HG03039 (cell line): Measurements from ENCODE around the gene AGMO.

Experiments used
- ATAC-seq: cut with Tn5 transposase; IDR thresholded peaks from one replicate; pipeline ENCODE4 v1.9.1; 2021; ENCODE audit warnings: mild to moderate bottlenecking, moderate library complexity; ENCODE audit not compliant: unreplicated experiment

The AGMO gene

DNA sequence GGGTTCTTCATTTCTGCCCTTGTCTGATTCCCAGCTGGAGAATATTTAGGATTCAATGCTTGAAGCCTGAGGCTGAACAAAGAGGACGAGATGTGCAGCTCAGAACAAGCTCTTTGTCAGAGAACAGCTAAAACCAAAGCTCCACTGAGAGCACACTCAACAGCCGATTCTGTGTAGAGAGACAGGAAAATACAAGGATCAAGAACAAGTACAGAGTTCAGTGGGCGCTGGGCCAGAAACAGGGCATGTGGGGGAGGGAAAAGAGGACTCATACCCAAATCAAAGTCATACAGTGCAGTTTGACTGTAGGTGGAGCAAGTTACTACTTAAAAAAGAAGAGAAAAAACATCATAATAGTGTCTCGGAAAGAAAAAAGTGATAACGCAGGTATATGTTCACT is at the start of gene AGMO:
Gene AGMO (minus strand): TSS at position 181 of the 400 bp plus-strand sequence.
- ATAC-seq = no peak

GRCh38 chr7:15610503-15610902 is 48.7 kb upstream of the AGMO start:
- ATAC-seq = no peak

DNA sequence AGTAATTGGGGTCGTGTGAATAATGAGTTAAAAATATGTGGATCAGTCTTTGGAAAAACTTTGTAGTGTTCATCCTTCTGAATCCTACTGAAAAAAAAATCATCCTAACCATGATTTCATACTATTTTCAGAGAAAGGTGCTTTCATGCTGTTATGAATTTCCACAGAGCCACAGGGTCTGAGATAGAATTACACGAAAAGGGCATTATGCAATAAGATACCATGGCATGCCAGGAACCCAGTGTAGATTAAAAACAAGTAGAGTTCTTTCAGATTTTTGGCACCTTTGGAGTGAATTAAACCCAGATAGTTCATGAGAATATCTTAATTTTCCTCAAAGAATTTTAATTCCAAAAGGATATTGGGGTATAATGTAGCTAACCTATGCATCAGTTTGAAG is 47.5 kb upstream of the AGMO start:
- ATAC-seq = no peak

DNA sequence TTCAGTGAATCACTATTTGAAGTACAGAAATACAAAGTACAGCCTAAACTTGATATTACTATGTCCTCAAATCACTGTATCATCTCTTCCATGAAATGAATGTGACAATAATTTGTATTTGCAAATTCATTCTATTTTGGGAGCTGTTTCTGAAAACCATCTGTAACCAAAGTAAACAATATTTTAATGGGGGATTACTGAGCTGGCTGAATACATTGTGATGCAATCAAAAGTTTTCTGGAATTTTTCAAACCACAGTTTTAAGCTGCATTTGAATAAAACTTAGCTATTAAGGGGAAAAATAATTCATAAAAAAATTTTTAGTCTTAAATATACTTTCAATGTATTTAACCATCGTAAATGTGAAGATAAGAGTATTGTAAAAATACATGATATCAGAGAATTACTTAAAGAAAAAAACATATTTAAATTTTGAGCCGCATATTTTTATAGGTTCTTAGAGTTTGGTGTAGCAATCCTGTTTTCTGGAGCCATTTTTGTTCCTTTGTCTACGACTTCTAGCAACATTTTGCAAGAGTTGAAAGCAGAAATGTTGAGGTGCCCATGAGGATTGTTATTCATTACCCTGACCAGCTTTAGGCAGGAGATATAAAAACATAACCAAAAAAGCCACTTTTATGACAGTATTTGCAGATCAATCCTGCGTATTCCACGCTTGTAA is 45.9 kb upstream of the AGMO start:
- ATAC-seq = no peak

GRCh38 chr7:15606561-15606960 is 44.7 kb upstream of the AGMO start:
- ATAC-seq = no peak

DNA sequence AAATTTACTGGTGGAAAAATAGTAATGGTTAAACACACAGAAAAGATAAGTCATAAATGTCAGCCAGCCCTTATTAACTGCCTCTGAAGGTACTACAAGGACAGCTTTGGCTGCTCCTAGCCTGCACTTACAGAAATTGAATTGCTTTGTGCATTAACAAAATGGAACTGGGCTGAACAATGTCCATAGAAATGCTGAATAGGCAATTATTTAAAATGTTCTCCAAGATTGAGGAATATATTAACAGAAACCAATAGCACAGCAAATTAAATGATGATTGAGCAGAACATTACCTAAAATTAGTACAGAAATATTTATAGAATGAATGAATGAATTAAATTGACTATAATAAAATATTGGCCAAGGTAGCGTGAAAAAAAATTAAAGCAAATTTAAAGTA is 42.4 kb upstream of the AGMO start:
- ATAC-seq = no peak

DNA sequence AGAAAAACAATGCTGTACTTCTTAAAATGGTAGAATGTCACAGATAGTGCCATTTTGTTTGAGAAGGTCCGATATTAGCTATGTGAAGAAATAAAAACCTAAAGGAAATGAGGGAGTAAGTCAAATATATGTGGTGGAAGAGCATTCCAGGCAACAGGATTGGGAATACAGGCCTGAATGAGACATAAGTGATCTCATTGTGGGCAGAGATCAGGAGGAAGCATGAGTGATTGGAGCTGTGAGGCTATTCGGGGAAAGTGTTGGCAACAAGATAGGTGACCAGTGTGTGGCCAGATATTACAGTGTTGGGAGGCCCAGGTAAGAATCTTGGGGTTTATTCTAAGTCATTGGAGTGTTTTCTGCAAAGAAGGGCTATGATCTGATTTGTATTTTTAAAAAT is 41.3 kb upstream of the AGMO start:
- no peak for ATAC-seq

DNA sequence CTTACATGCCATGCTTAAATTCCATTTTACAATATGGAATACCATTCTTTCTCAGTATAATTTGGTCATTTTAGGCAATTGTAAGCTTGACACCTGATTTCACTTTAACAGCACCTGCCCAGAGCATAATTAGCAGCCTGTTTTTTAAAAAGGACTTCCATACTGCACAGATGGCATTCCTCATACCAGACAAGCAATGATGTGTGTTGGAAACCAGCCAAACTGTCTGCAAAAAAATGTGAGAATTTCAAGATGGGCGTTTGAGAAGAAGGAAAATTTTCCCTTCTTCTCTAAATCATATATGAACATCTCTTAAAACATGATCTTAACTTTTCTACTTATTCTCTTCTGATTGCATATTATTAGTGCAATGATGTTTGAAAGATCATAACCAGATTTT is 40.4 kb upstream of the AGMO start:
- no peak for ATAC-seq

- ATAC-seq = no peak
Observed at GRCh38 chr7:15601175-15601574, 39.4 kb upstream of the AGMO start.

DNA sequence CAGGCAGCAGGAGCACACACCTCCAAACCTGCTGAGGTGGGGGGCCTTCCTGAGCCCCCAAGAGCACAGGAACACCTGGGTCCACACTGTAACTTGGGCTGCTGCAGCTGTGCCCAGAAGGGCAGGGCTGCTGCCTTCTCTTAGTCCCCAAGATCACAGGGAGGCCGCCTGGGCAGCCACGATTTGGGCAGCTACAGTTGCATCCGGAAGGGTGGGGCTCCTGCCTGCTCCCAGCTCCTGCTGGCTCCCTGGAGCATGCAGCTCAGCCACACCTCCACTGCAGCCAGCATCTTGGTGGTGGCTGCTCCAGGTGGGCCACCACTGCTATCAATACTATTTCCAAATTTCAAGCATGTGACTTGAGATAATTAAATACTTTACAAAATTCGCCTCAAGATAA is 38.5 kb upstream of the AGMO start:
- no peak for ATAC-seq

GRCh38 chr7:15594461-15594860 is 32.6 kb upstream of the AGMO start:
- ATAC-seq = no peak

- ATAC-seq = no peak
Observed at GRCh38 chr7:15593382-15593781, 31.6 kb upstream of the AGMO start.

DNA sequence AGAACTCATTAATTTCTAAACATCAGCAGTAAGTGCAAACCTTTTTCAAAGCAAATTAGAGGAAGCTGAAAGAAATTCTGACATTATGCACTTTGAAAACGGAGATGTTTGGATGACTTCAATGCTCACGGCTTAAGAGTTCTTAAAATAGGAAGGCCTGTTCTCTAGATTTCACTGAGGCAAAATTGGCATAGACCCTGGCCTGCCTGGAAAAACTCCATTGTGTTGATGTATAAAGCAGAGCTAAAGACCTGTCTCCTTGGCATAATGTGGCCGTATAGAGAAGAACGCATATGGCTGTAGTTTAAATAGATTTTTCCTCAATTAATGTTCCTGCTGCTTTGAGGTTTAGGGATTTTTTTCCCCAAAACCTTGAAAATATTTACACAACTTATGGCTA is 24.5 kb upstream of the AGMO start:
- ATAC-seq = no peak

GRCh38 chr7:15584575-15584974 is 22.8 kb upstream of the AGMO start:
- no peak for ATAC-seq

DNA sequence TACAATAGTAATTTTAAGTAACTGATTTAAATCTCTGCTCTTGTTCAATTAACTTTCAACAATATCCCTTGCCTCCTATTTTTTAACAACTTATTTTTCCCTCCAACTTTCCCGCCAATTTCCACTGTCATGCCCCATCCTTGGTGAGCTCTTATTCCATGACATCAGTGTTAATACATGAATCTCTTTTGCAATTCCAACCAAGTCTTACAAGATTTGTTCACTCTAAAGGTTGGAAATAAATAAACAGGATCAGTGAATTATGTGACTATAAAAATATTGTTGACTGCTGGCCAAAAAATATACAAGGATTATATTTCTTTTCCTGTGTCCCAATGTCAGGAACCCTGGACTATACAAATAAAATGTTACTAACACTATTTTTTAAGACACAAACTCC is 21.0 kb upstream of the AGMO start:
- ATAC-seq = no peak

- ATAC-seq = no peak
Observed at GRCh38 chr7:15581352-15581951, 19.6 kb upstream of the AGMO start.

DNA sequence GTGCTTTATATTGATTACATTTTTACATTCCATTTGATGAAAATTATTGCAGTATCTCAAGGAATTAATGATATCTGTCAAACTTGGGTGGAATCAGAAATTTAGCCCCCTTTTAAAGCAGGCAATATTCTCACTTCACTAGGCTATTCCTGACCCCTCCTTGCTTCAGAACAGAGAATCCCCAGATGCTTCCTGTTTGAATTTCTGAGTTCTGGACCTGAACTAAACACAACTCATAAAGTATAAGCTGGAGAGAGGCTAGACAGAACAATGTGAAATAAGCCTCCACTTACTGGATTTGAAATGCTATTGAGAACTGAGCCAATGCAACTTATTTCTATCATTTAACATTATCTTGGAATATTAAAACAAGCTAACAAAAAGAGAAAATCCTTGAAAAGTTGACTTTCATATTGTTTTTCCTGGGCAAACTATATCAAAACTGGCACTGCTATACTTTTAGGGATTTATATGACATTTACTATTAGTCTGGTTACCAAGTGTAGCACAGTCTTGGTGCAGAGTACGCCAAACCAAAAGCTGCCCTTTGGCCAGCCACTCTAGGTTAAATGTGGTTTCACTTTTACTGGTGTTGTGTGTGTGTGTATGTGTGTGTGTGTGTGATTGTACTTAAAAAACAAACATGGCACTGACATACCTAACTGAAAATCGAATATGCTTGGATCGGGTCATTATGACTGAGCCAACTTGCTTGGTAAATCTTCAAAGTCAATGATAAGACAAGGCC is 19.0 kb upstream of the AGMO start:
- ATAC-seq = no peak

- no peak for ATAC-seq
Observed at GRCh38 chr7:15577600-15577999, 15.8 kb upstream of the AGMO start.

DNA sequence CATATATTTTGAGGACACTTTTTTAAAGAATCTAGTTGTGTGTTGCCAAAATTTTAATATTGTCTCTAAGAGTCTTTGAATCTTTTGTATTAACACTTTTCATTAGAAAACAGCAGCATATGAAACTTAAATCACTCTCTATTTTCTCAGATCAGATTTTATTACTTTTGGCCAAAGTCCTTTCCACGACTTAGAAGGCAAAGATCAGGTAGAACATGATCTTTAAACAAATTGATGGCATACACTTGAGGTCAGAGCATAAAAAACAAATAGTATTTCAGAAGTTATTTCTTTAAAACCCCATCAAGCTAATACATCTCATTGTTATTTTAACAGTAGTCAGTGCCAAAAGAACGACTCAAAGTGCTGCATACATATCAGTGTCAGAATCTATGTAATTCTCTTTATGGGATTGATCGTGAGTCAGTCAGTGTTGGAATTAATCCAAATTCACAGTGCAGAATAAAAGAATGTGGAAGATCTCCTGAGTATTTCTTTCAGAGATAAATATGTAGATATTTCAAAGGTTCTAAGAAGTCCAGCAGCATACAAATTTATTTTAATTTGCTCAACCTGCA is 9.6 kb upstream of the AGMO start:
- ATAC-seq = no peak

GRCh38 chr7:15567652-15568051 is 5.8 kb upstream of the AGMO start:
- ATAC-seq = no peak

- no peak for ATAC-seq
Observed at GRCh38 chr7:15567036-15567435, 5.2 kb upstream of the AGMO start.

DNA sequence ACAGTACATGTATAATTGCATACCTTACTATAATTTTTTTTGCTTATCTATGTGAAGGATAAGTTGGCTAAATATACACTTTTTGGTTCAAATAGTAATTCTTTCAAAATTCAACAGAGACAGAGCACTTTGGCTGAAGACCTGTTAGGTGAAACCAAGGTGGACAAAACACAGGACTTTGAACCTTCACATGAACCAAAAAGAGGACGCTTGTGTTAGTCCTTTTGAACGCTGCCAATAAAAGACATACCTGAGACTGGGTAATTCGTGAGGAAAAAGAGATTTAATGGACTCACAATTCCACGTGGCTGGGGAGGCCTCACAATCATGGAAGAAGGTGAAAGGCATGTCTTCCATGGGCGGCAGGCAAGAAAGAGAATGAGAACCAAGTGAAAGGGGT is 4.7 kb upstream of the AGMO start:
- no peak for ATAC-seq
